Effector memory CD4-positive, alpha-beta T cell (primary cell): ENCODE results near the gene FLYWCH1.

ENCODE experiments used
- DNase-seq, 3 donors: peaks; one replicate each; pipeline ENCODE4 v3.0.0-alpha.2; 2020
- H3K27ac ChIP-seq: 2 replicates; pipeline ENCODE4 v1.7.0; 2013; ENCODE audit warnings: mild to moderate bottlenecking, low read length, moderate library complexity; ENCODE audit not compliant: insufficient read depth, poor library complexity, severe bottlenecking
- H3K27me3 ChIP-seq: replicated peaks from 2 replicates; pipeline ENCODE4 v1.7.0; 2013; ENCODE audit warnings: mild to moderate bottlenecking, low read length; ENCODE audit not compliant: insufficient read depth, control insufficient read depth, poor library complexity, severe bottlenecking
- H3K36me3 ChIP-seq: 2 replicates; pipeline ENCODE4 v1.7.0; 2013; ENCODE audit warnings: mild to moderate bottlenecking, low read length, moderate library complexity; ENCODE audit not compliant: control insufficient read depth, insufficient read depth
- H3K4me1 ChIP-seq: 2 replicates; pipeline ENCODE4 v1.7.0; 2013; ENCODE audit warnings: low read length, mild to moderate bottlenecking; ENCODE audit not compliant: control insufficient read depth, insufficient read depth, poor library complexity, severe bottlenecking
- H3K4me3 ChIP-seq: 2 replicates; pipeline ENCODE4 v1.7.0; 2013; ENCODE audit warnings: low read length, low read depth, mild to moderate bottlenecking; ENCODE audit not compliant: insufficient read depth, poor library complexity, severe bottlenecking
- H3K9me3 ChIP-seq: 2 replicates; pipeline ENCODE4 v1.7.0; 2013; ENCODE audit warnings: mild to moderate bottlenecking, low read length, moderate library complexity; ENCODE audit not compliant: control insufficient read depth

Gene FLYWCH1

GRCh38 chr16:2952679-2953078 is 40.9 kb downstream of the FLYWCH1 start:
- Histone ChIP-seq H3K4me3 (no peak overlapping the region), H3K36me3 (peaks cover 4% of the 10 kb centered on the region), H3K9me3 (no peaks in the 10 kb centered on the region), H3K4me1 (no peaks in the 10 kb centered on the region), H3K27ac (no peak overlapping the region), H3K27me3 (peaks cover 8% of the 10 kb centered on the region)
- no peak for DNase-seq

GRCh38 chr16:2953706-2954627 is 42.2 kb downstream of the FLYWCH1 start:
- no peak for DNase-seq
- peaks cover 2% of the 10 kb centered on the region for H3K36me3 ChIP-seq
- no peaks in the 10 kb centered on the region for H3K4me1 ChIP-seq
- no peak overlapping the region for H3K27ac ChIP-seq
- no peak overlapping the region for H3K4me3 ChIP-seq
- peaks cover 8% of the 10 kb centered on the region for H3K27me3 ChIP-seq
- H3K9me3 ChIP-seq = no peaks in the 10 kb centered on the region

GRCh38 chr16:2954656-2955381 is 43.1 kb downstream of the FLYWCH1 start:
- Histone ChIP-seq H3K36me3 (no peaks in the 10 kb centered on the region), H3K4me1 (no peaks in the 10 kb centered on the region), H3K27ac (no peak overlapping the region), H3K27me3 (peaks cover 8% of the 10 kb centered on the region), H3K9me3 (no peaks in the 10 kb centered on the region), H3K4me3 (no peak overlapping the region)
- DNase-seq = no peak

- Histone ChIP-seq H3K4me1 (no peaks in the 10 kb centered on the region), H3K27ac (no peak overlapping the region), H3K27me3 (peaks cover 8% of the 10 kb centered on the region), H3K4me3 (no peak overlapping the region), H3K9me3 (no peaks in the 10 kb centered on the region), H3K36me3 (no peaks in the 10 kb centered on the region)
- no peak for DNase-seq
These were observed 43.7 kb downstream of the FLYWCH1 start for GRCh38 chr16:2955438-2955778.

- Histone ChIP-seq H3K4me3 (no peak overlapping the region), H3K27me3 (peaks cover 8% of the 10 kb centered on the region), H3K4me1 (no peaks in the 10 kb centered on the region), H3K27ac (no peak overlapping the region), H3K36me3 (no peaks in the 10 kb centered on the region), H3K9me3 (no peaks in the 10 kb centered on the region)
- no peak for DNase-seq
These were observed 44.2 kb downstream of the FLYWCH1 start for GRCh38 chr16:2955779-2956578.

- DNase-seq = no peak
- H3K4me1 ChIP-seq = no peaks in the 10 kb centered on the region
- no peaks in the 10 kb centered on the region for H3K36me3 ChIP-seq
- peaks cover 8% of the 10 kb centered on the region for H3K27me3 ChIP-seq
- H3K9me3 ChIP-seq = no peaks in the 10 kb centered on the region
- no peak overlapping the region for H3K27ac ChIP-seq
- H3K4me3 ChIP-seq = no peak overlapping the region
These were observed 44.8 kb downstream of the FLYWCH1 start for GRCh38 chr16:2956579-2956956.

GRCh38 chr16:2959206-2959605 is 47.5 kb downstream of the FLYWCH1 start:
- no peak overlapping the region for H3K27ac ChIP-seq
- H3K36me3 ChIP-seq = no peaks in the 10 kb centered on the region
- H3K4me1 ChIP-seq = peaks cover 18% of the 10 kb centered on the region
- H3K27me3 ChIP-seq = peaks cover 33% of the 10 kb centered on the region
- no peaks in the 10 kb centered on the region for H3K9me3 ChIP-seq
- DNase-seq = no peak
- no peak overlapping the region for H3K4me3 ChIP-seq

GRCh38 chr16:2960183-2961010 is 48.7 kb downstream of the FLYWCH1 start:
- Histone ChIP-seq H3K27ac (no peak overlapping the region), H3K27me3 (peaks cover 43% of the 10 kb centered on the region), H3K4me3 (no peak overlapping the region), H3K4me1 (peaks cover 30% of the 10 kb centered on the region), H3K36me3 (no peaks in the 10 kb centered on the region), H3K9me3 (no peaks in the 10 kb centered on the region)
- DNase-seq = no peak

- peaks cover 48% of the 10 kb centered on the region for H3K4me1 ChIP-seq
These were observed 50.8 kb downstream of the FLYWCH1 start for GRCh38 chr16:2962334-2963073.

More at GRCh38 chr16:2962334-2963073, 50.8 kb downstream of the FLYWCH1 start:
- H3K9me3 ChIP-seq = no peaks in the 10 kb centered on the region
- no peaks in the 10 kb centered on the region for H3K36me3 ChIP-seq
- H3K4me3 ChIP-seq = peak overlapping the region; percentile 12
- peaks cover 57% of the 10 kb centered on the region for H3K27me3 ChIP-seq
- no peak for DNase-seq
- H3K27ac ChIP-seq = no peak overlapping the region
